Right cardiac atrium (tissue), 5 donors: ENCODE results near the gene PHTF1. TPM values are rescaled to one million over a fixed set of nuclear protein-coding genes. Genes with fewer than 3 reads are reported as not detected.
"Not testable (repeated sequence)": the region's sequence is repeated elsewhere in the genome, so short reads cannot be mapped to it uniquely, and the experiment has no call there.

Source experiments
- ATAC-seq, 2 donors: fragments of 200-7000 bp; cut with Tn5 transposase; one replicate each; pipeline versions ENCODE4 v1.8.0 to v1.9.1; 2020; ENCODE audit warnings: moderate library complexity in 2 of 2, mild to moderate bottlenecking in 1 of 2
- DNase-seq, 3 donors: peaks; one replicate each; pipeline ENCODE4 v3.0.0-alpha.2; 2020
- H3K27ac ChIP-seq: one replicate; pipeline ENCODE4 v1.5.1; 2013; ENCODE audit warnings: mild to moderate bottlenecking, low read length, control low read depth, moderate library complexity
- H3K27me3 ChIP-seq: one replicate; pipeline ENCODE4 v1.6.1; 2013; ENCODE audit not compliant: control insufficient read depth, insufficient read depth
- H3K4me1 ChIP-seq: one replicate; pipeline ENCODE4 v1.6.1; 2013; ENCODE audit warnings: low read length; ENCODE audit not compliant: control insufficient read depth, insufficient read depth
- H3K4me3 ChIP-seq: one replicate; pipeline ENCODE4 v1.5.1; 2013; ENCODE audit warnings: low read length, control low read depth
- H3K9me3 ChIP-seq: one replicate; pipeline ENCODE4 v1.6.1; 2013; ENCODE audit warnings: low read length; ENCODE audit not compliant: control insufficient read depth
- WGBS: extraction: QIAGEN DNeasy Blood & Tissue Kit; methylation state at CpG from one replicate; pipeline ENCODE4 v1.1.7; 2013; 5-methylcytosine and 5-hydroxymethylcytosine counted together
- intact Hi-C, 4 donors: fragments of 100-400 bp; cut with DNase I; formaldehyde crosslinking; loops; one replicate each; pipeline versions ENCODE4 v1.11.0 to v1.14.0; 2022 to 2023
- polyA plus RNA-seq: library from polyadenylated mRNA; stranded (reverse); fragments of 200-250 nt; gene quantifications from one replicate; pipeline ENCODE4 v1.2.3, GENCODE V29; 2013
- total RNA-seq, 4 donors: library from RNA; stranded (reverse); fragmentation: NEBNext Ultra II Directional; extraction: Animal tissue kit (Norgen Biotek cat#: 25700); gene quantifications; one replicate each; pipeline ENCODE4 v1.2.1, GENCODE V29; 2021
- donor health status: healthy with polysubstance abuse.
- donor health status: DM: no; HTN: yes; CAD: no.
- donor health status: DM: no; HTN: no; CAD: no.
- donor health status: DM: no; HTN: yes; CAD: no; lungs with severe emphysema.
- donor health status: DM: yes; HTN: yes; CAD: no.

The PHTF1 gene
- total and polyA plus RNA-seq, 5 donors = 4.5 to 9.3 (median 8.7) TPM

GRCh38 chr1:113751516-113751915 lies 7.8 kb downstream of the PHTF1 start:
- Histone ChIP-seq H3K27ac (no peak overlapping the region), H3K9me3 (no peaks in the 10 kb centered on the region), H3K4me3 (no peak overlapping the region), H3K4me1 (no peaks in the 10 kb centered on the region), H3K27me3 (no peaks in the 10 kb centered on the region)
- ATAC-seq (no peak), DNase-seq (no peak)
- WGBS = 92% methylated on average over 1 of the region's 1 CpG
- intact Hi-C loops = no loop called here

- ATAC-seq = no peak
- intact Hi-C loops = no loop called here
Measured at GRCh38 chr1:113751114-113751513, 8.2 kb downstream of the PHTF1 start.

GRCh38 chr1:113749402-113749801 lies 9.9 kb downstream of the PHTF1 start:
- ATAC-seq = no peak
- 82% methylated on average over 3 of the region's 3 CpGs for WGBS
- H3K27ac ChIP-seq = no peak overlapping the region
- no peaks in the 10 kb centered on the region for H3K4me1 ChIP-seq
- no peak for DNase-seq
- H3K27me3 ChIP-seq = no peaks in the 10 kb centered on the region
- no peaks in the 10 kb centered on the region for H3K9me3 ChIP-seq
- intact Hi-C loops = no loop called here
- H3K4me3 ChIP-seq = no peak overlapping the region

More at GRCh38 chr1:113751114-113751513, 8.2 kb downstream of the PHTF1 start:
- no peak overlapping the region for H3K4me3 ChIP-seq
- H3K27me3 ChIP-seq = no peaks in the 10 kb centered on the region
- DNase-seq = no peak
- no peaks in the 10 kb centered on the region for H3K9me3 ChIP-seq
- no peaks in the 10 kb centered on the region for H3K4me1 ChIP-seq
- H3K27ac ChIP-seq = no peak overlapping the region

GRCh38 chr1:113747376-113747775 lies 11.9 kb downstream of the PHTF1 start:
- no peak overlapping the region for H3K4me3 ChIP-seq
- H3K27ac ChIP-seq = no peak overlapping the region
- ATAC-seq = no peak
- H3K9me3 ChIP-seq = no peaks in the 10 kb centered on the region
- WGBS = 81% methylated on average over 1 of the region's 1 CpG
- H3K4me1 ChIP-seq = no peaks in the 10 kb centered on the region
- DNase-seq = no peak
- no peaks in the 10 kb centered on the region for H3K27me3 ChIP-seq
- intact Hi-C loops = no loop called here

GRCh38 chr1:113745425-113745824 lies 13.9 kb downstream of the PHTF1 start:
- intact Hi-C loops = no loop called here
- Histone ChIP-seq H3K4me1 (no peaks in the 10 kb centered on the region), H3K27me3 (no peaks in the 10 kb centered on the region), H3K27ac (no peak overlapping the region), H3K9me3 (no peaks in the 10 kb centered on the region), H3K4me3 (no peak overlapping the region)
- 90% methylated on average over 3 of the region's 3 CpGs for WGBS
- ATAC-seq (no peak), DNase-seq (no peak)

GRCh38 chr1:113744114-113744513 lies 15.2 kb downstream of the PHTF1 start:
- DNase-seq (no peak), ATAC-seq (no peak)
- H3K27me3 ChIP-seq = no peaks in the 10 kb centered on the region
- 95% methylated on average over 1 of the region's 1 CpG for WGBS
- H3K27ac ChIP-seq = no peak overlapping the region
- intact Hi-C loops = no loop called here
- no peak overlapping the region for H3K4me3 ChIP-seq
- H3K9me3 ChIP-seq = no peaks in the 10 kb centered on the region
- H3K4me1 ChIP-seq = no peaks in the 10 kb centered on the region

GRCh38 chr1:113742515-113742914 lies 16.8 kb downstream of the PHTF1 start:
- intact Hi-C loops = no loop called here
- no peak for DNase-seq
- no peaks in the 10 kb centered on the region for H3K9me3 ChIP-seq
- H3K27me3 ChIP-seq = no peaks in the 10 kb centered on the region
- H3K4me1 ChIP-seq = no peaks in the 10 kb centered on the region
- H3K27ac ChIP-seq = no peak overlapping the region
- 98% methylated on average over 5 of the region's 5 CpGs for WGBS
- H3K4me3 ChIP-seq = no peak overlapping the region
- no peak for ATAC-seq

GRCh38 chr1:113734357-113735055 lies 24.8 kb downstream of the PHTF1 start:
- intact Hi-C loops = no loop called here
- Histone ChIP-seq H3K27me3 (no peaks in the 10 kb centered on the region), H3K9me3 (no peaks in the 10 kb centered on the region), H3K4me3 (no peak overlapping the region), H3K27ac (no peak overlapping the region), H3K4me1 (no peaks in the 10 kb centered on the region)
- DNase-seq = no peak
- no peak for ATAC-seq
- 94% methylated on average over 2 of the region's 2 CpGs for WGBS

- 93% methylated on average over 5 of the region's 5 CpGs for WGBS
- H3K4me1 ChIP-seq = no peaks in the 10 kb centered on the region
- no peak for ATAC-seq
Measured at GRCh38 chr1:113732802-113733201, 26.5 kb downstream of the PHTF1 start.

GRCh38 chr1:113721010-113721409 lies 38.3 kb downstream of the PHTF1 start:
- Histone ChIP-seq H3K27ac (no peak overlapping the region), H3K4me1 (no peaks in the 10 kb centered on the region), H3K9me3 (no peaks in the 10 kb centered on the region), H3K27me3 (no peaks in the 10 kb centered on the region), H3K4me3 (no peak overlapping the region)
- no peak for ATAC-seq
- 100% methylated on average over 2 of the region's 2 CpGs for WGBS
- DNase-seq = no peak
- intact Hi-C loops = no loop called here

More at GRCh38 chr1:113732802-113733201, 26.5 kb downstream of the PHTF1 start:
- intact Hi-C loops = no loop called here
- no peak overlapping the region for H3K4me3 ChIP-seq
- no peak for DNase-seq
- H3K9me3 ChIP-seq = no peaks in the 10 kb centered on the region
- H3K27ac ChIP-seq = no peak overlapping the region
- no peaks in the 10 kb centered on the region for H3K27me3 ChIP-seq

GRCh38 chr1:113718621-113719020 lies 40.7 kb downstream of the PHTF1 start:
- H3K4me1 ChIP-seq, H3K4me3 ChIP-seq, H3K9me3 ChIP-seq, intact Hi-C loops, H3K27me3 ChIP-seq, DNase-seq, H3K27ac ChIP-seq, ATAC-seq: not testable (repeated sequence)
- 97% methylated on average over 5 of the region's 5 CpGs for WGBS

- H3K27ac ChIP-seq, DNase-seq, H3K27me3 ChIP-seq, H3K4me1 ChIP-seq, intact Hi-C loops, H3K9me3 ChIP-seq, ATAC-seq, H3K4me3 ChIP-seq: not testable (repeated sequence)
- over 99% methylated on average over 6 of the region's 6 CpGs for WGBS
Measured at GRCh38 chr1:113717506-113717905, 41.8 kb downstream of the PHTF1 start.
